ENCODE data around the gene PAX4.

PAX4 gene

DNA sequence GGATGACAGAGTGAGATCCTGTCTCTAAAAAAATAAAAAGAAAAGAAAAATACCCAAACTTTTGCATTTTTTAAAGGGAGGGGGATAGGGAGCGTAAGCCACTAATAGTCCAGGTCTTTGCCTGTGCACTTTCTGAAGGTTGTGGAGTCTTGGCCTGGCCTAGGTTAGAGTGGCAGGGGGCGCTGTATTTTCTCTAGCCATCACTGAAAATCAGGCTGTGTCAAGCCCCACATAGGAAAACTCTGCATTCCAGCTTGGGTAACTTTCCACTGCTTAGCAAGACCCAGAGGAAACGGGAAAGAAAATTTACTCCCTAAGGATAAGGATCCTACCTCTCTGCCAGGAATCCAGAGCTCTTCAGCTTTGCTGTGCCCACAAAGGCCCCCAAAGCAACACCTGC, 10.5 kb upstream of the PAX4 start:
- ATAC-seq, result no peak

DNA sequence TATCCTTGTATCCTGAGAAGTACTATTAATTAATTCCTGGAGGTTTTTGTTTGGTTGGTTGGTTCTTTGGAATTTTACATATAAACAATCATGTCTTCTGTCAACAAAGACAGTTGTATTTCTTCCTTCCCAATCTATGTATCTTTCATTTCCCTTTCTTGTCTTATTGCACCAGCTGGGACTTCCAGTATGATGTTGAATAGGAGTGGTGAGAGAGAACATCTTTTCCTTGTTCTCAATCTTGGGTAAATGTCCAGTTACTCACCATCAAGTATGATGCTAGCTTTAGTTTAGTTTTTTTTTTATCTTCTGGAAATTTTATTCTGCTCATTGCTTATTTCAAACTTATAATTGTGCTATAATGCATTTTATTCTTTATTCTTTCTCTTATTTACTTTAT, 7.4 kb upstream of the PAX4 start:
- ATAC-seq, result no peak

DNA sequence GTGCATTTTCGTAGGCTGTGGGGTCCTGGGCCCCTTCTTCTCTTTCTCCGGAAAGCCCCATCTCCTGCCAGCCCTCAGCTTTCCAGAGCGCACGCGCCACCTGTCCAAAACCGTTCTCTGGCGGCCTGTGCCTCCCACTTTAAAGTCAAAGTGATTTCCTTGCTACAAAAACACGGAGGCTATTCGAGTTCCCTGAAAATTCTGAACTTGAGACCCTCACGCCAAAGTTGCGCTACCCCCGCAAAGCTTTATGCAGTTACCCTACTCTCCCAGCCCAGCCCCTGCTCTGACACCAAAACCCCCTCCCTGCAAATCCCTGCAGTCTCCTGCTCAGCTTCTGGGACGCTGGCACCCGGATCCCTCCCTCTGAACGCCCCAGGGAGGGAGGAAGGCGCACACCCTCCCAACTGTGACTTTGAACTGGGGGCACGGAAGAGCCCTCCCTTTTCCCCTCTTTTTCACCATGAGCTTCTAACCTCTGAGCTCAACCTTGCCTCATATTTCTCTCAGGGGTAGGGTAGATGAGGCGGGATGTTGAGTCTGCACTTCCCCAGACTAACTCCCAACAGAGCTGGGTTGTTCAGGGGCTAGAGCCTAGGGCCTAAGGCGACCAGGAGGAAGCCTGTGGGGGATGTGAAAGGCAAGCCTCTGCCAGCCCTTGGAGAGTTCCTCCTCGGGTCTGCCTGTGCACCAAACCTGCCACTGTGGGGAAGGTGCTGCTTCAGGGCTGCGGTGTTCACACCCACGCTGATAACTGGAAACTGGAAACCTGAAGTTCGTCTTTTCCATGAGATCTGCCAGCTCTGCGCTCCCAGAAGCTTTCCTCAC, 2.7 kb upstream of the PAX4 start:
- ATAC-seq, result no peak

DNA sequence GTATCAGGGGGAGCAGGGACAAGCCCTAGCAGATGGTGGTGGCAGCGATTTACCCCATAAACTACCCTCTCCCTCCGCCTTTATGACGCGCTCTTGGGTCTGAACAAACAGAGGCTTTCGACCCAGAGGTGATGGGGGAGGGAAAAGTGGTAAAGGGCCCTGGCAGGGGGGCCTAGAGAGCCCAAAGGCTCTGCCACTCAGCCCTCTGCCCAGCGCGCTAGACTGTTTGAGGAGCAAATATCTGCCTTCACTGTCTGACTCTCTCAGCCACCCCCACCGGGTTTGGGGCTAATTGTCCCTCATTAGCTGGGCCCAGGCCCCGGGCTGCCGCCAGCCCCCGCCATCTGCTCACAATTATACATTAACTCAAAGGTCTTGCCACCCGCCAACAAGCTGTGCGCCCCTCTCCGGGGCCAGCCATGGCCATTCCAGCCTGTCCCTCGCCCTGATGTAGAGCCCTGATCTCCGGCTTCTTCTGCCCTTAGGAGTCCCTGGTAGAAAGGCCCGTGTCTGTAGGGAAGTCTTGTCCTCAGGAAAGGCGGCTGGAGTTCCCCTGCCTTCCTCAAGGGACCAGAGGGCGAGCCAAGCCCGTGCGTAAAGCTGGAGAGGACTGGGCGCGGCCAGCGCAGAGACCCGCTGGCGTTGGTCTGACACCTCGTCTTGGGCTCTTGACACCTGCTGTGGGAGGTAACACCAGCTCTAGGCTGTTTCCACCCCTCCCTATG, 1.9 kb upstream of the PAX4 start:
- ATAC-seq, result no peak

DNA sequence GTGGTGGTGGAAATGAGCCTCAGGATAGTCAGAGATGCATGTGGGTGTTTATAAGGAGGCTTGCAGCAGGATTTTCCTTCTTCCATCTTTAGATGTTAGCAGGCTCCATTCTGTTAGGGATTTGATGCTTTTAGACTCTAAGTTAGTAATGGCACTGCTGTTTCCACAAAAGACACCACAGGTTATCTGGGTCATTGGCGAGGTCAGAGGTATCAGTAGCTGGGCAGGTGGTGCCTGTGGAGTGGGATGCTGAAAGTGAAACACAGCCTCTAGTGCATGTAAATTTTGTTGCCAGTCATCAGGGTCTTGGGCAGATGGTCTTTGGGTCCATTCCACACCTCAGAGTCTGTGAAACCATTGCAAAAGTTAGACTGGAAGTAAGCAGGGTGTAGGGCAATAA, 833 bp upstream of the PAX4 start:
- ATAC-seq, result no peak

DNA sequence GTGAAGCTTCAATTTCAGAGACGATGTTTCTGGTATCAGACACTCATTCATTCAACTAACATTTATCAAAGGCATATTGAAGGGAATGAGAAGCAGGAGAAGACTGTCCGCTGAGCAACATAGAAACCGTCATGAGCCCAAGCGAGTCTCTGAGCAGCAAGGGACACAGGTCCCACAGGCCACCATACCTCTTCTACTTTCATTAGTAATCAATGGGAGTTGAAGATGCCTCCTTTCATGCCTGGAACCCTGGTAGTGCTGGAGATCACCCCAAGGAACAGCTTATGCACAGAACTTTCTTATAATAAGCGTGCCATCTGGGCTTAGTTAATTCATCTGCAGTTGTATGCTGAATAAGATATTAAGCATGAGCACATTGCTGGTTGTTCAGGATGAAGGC, 1.2 kb downstream of the PAX4 start:
- no peak for ATAC-seq

DNA sequence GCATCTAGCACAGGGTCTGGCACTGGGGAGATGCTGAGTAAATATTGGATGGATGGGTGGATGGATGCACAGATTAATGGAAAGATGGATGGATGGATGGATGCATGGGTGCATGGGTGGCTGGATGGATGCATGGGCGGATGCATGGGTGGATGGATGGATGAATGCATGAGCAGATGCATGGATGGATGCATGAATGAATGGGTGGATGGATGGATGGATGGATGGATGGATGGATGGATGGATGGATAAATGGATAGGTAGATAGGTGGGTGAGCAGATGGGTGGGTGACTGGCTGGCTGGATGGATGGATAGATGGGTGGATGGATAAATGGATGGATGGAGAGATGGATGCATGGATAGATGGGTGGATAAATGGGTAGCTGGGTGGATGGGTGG, 5.7 kb downstream of the PAX4 start:
- no peak for ATAC-seq

DNA sequence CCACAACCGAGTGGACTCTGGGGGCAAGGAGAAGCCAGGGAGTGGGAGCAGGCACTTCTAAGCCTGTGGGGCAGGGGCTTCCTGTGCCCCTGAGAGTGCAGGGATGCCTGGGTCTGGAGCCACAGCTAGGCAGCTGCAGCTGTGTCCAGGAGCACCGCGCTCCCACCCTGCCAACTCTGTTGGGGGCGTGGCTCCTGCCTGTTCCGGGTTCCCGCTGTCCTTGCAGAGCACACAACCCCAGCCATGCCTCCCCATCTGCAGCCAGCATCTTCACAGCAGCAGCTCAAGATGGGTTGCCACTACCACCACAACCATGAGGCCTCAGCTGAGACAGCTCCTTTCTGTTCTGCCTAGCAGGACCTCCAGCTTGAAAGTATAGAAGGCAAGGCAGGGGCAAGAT, 8.6 kb downstream of the PAX4 start:
- no peak for ATAC-seq

DNA sequence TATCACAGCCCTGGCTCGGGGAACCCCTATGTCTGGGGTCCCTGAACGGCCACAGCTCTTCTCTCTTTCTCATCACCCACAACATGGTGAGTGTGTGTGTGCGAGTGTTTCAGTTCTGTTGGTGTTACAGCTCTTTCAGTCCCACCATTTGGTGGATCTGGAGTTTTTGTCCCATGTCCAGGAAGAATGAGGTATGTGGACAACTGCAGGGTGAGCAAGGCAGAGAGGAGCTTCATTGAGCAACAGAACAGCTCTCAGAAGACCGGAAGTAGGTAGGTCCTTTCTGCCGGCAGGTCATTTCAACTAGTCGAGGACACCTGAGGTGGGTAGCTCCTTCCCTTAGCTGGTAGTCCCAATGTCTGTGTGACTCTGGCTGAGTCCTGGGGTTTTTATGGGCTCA, 9.5 kb downstream of the PAX4 start:
- ATAC-seq, result no peak

DNA sequence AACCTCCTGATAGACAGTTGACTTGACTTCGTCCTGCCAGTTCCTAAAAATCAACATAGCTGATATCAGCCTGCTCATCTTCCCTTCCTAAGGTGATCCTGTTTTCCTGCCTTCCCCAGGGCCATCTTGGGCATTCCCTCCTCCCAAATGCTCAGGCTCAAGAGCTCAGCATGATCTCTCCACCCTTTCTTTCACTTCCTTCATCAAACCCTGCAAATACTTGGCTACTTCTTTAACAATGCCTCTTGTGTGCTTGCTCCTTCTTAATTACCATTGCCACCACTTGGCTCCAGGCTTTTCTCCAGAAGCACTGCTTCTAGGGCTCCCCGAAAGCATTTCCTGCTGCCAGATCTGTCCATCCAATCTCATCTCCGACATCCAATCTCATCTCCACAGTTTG, 17.1 kb downstream of the PAX4 start:
- no peak for ATAC-seq

DNA sequence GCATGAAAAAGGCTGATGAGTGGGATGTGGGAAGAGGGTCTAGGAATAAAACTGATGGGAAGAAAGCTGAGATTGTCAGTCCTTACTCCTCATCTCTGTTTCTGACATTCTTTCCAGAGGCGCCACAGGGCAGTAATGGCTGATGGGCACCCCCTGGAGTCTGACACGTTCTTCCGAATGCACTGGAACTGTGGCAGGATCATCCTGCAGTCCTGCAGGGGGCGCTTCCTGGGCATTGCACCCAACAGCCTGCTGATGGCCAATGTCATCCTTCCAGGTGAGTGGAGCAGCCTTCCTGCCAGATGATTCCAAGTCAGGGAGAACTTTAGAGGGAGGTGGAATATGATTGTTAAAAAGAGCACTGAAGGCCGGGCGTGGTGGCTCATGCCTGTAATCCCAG, 19.6 kb downstream of the PAX4 start:
- ATAC-seq, result no peak

DNA sequence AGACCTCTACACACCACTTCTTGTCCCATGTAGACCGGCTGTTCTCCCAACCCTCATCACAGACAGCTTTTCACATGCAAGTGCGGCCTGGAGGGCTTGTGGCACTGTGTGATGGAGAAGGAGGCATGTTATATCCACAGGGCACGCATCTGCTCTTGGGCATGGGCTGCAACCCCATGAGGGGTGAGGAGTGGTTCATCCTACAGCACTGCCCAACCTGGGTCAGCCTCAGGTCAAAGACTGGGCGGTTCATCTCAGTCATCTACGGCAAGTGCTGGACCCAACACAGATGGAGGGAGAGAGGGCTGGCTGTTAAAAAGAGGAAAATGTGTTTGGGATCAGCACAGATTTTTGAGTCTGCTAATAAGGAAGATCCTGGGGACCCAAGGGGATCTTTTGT, 22.2 kb downstream of the PAX4 start:
- ATAC-seq, result no peak

DNA sequence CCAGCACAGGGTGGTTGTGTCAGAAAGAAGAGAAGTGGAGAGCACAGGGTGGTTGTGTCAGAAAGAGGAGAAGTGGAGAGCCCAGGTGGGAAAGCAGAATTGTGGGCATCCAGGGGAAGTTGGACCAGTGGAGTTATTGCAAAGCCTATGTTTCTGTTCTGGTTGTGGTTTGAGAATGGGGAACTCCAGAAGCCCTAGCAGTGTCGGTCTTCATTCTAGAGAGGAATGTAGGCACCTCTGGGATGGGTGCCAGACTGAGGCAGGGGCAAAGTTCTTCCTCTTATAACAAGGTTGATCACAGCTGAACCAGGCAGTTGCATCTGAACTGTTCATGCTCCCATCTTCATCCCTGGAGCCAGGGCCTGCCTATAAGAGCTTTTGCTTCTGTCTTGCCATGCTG, 23.5 kb downstream of the PAX4 start:
- ATAC-seq, result peak in 1 of 2 donors; percentile 24

DNA sequence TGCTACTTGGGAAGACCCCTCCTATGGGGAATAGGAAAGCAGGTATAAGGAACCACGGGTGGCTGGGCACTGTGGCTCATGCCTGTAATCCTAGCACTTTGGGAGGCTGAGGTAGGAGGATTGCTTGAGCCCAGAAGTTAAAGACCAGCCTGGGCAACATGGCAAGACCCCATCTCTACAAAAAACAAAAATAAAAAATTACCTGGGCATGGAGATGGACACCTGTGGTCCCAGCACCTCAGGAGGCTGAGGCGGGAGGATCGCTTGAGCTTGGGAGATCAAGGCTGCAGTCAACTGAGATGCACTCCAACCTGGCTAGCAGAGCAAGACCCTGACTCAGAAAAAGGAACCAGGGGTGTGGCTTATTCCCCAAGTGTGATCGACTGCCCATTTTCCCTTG, 25.4 kb downstream of the PAX4 start:
- ATAC-seq, result no peak

DNA sequence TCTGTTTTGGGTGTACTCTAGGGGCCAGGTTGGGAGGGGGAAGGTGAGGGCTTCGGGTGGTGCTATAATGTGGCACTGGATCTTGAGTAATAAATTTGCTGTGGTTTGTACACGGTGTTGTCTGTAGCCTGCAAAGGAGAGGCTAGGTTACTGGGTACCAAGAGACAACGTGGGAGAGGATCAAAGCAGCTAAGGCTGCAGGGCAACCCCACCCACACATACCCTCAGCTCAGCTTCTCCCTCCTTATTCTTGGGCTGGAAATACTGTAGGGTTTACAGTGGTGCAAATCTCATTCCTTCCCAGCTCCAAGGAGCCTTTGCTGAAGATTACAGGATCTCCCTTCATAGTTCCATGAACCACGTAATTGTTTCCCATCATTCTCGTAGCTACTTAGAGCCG, 26.4 kb downstream of the PAX4 start:
- ATAC-seq, result no peak

DNA sequence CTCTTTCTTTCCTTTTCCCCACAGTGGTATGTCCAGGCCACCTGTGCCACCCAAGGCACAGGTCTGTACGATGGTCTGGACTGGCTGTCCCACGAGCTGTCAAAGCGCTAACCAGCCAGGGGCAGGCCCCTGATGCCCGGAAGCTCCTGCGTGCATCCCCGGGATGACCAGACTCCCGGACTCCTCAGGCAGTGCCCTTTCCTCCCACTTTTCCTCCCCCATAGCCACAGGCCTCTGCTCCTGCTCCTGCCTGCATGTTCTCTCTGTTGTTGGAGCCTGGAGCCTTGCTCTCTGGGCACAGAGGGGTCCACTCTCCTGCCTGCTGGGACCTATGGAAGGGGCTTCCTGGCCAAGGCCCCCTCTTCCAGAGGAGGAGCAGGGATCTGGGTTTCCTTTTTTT, 26.8 kb downstream of the PAX4 start:
- ATAC-seq, result no peak

DNA sequence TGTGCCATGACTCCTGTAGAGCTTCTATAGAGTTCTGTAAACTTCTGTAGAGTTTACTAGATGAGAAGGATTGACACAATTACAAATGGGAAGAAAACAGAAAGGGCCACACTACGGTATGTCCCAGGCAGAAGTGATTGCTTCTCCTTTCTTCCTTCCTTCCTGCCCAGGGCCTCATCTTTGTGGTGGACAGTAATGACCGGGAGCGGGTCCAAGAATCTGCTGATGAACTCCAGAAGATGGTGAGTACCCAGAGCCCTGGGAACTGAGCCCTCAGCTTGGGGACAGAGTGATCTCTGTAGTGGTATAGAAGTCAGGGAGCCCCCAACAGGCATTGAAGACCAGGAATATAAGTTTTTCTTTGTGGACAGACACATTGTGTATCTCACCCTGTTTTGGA, 28.0 kb downstream of the PAX4 start:
- ATAC-seq, result no peak

DNA sequence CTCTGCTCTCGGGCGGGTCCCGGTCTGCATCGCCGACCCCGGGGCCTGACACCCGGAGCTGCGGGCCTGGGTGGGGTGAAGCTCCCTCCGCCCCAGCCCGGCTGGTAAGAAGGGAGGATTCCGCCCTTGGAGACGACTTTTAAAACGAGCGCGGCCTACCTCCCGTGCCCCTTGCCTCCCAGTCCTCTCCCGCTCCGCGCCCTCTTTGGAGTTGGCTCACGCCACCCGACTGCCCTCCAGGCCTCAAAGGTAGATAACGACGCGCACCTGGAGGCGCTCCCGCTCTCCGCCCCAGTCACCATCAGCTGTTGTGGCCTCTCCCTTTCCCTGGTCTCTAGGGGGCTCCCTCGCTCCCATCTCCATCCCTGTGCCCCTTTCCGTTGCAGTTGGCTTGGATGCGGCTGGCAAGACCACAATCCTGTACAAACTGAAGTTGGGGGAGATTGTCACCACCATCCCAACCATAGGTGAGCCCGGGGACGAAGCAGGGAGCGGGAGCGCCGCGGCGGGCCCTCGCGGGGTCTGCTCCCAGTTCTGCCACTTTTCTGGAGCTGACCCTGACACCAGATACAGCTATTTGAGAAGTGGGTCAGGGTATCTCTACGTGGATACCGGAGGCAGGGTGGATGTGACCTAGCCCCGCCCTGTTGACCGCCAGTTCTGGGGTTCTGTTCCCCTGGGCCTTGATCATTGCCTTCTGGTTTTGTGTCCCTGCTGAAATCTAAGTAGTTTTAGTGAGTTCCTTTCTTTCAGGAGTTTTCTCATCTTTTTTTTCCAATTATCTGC, 29.1 kb downstream of the PAX4 start:
- peak; percentile 5 to 15 for ATAC-seq

DNA sequence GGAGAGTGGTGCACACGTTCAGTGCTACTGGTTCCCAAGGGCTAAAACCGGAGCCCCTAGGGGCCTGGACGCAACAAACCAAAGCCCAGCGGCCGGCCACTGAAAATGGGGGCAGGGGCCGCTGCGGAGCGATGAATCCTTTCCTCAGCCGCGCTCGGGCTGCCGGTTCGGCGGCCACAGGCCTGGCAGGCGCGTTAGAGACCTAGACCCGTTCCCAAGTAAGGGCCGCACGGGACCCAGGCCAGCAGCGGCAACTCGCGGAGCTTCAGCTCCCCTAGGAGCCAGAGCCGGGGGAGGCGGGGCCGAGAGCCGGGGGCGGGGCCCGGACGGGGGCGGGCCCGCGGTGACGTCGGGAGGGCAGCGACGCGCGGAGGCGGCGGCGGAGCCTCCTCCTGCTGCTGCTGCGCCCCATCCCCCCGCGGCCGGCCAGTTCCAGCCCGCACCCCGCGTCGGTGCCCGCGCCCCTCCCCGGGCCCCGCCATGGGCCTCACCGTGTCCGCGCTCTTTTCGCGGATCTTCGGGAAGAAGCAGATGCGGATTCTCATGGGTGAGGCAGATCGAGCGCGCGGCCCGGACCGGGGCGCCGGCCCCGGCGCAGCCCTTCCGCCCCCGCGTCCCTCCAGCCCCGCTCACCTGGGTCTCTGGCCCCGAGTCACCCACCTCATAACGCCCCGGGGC, 29.8 kb downstream of the PAX4 start, which contains the start of gene ARF5:
Gene ARF5, plus strand, starts transcription at position 393 of the 678 bp plus-strand sequence. Its CDS starts 88 bp downstream, at position 481.
- peak; percentile 78 to 87 for ATAC-seq

DNA sequence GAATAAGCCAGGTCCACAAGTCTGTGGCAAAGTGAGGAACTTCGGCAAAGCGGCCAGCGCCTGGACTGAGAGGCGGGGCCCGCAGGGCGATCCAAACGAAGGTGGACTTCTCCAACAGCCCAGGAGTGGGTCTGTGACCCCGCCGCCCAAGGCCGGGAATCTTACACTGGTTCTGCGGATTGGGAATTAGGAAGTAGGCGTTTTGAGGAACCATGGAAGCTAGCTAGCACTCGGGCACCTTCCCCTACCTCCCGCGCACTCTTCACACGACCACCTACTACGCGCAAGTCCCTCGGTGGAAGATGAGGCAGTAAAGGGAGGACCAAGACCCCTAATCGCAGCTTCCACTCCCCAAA, 30.3 kb downstream of the PAX4 start:
- ATAC-seq, result no peak

DNA sequence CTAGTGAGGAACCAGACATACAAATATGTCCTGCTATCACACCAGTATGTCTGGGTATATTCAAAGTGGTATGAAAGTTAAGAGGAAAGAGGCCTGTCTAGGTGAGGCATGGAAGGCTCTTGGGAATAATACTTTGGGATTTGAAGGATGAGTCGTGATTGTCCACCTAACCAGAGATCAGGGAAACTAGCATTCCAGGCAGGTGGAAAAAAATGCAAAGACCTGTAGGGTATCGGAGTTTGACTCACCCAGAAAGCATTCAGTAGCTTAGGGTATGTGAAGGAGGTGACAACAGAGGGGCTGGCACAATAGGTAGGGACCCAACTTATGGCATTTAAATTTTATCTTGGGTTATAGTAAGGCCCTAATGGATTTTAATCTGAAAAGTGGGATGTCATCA, 31.6 kb downstream of the PAX4 start:
- no peak for ATAC-seq

DNA sequence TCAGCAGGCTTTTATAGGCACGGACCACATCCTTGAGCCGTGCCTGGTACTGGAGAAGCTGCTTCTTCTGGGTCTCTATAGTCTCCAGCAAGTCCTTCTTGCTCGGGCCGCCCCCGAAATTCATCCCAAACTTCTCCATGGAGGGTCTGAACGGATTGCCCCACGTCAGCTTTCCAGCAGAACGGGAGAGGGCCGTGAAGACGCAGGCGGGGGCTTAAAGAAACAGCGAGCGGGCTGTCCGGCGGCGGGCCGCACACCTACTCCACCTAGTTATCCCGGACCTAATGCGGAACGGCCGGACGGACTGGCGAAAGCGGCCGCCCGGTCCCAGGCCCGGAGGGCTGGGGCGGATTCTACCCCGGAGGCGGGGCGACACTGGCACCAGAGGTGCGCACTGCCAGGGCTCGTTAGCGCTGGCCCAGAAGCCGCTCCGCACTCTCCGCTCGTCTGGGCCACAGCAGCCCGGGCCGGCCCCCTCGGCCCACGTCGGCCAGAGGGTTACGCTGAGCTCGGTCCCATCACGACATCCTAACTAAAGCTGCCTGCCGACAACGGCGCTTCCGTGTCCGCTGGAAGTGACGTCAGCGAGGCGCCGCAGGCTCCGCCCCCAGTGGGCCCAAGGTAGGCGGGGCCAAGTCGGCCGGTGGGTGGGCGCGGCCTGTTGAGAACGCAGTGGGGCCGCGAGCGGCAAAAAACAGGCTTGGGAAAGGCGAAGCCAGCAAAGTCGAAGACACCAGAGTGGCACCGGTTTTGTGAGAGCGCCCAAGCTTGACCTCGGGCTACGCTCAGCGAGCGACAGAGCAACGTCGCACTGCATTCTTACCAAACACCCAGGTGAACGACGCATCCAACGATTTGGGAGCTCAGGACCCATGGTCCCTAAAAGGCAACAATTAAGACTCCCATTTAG, 32.6 kb downstream of the PAX4 start, which contains the start of gene GCC1:
Gene GCC1, minus strand, starts transcription at position 553 of the 910 bp plus-strand sequence. Its CDS starts 414 bp downstream, at position 139.
- peak; percentile 79 to 82 for ATAC-seq

Data from activated CD4-positive, CD25-positive, alpha-beta regulatory T cell treated with anti-CD3 and anti-CD28 coated beads, Interleukin-2, amount 50 U/mL, for 24 hours (primary cell).